NB4 (cell line): ENCODE results near the gene PRKG1.

Experiments used
- CTCF ChIP-seq: IDR thresholded peaks from one replicate; pipeline ENCODE4 v1.5.1; 2012; ENCODE audit warnings: low read depth, low read length
- MAX ChIP-seq: IDR thresholded peaks from 2 replicates; pipeline ENCODE4 v1.6.1; 2011; ENCODE audit warnings: low read depth, low read length
- POLR2A ChIP-seq: IDR thresholded peaks from 2 replicates; pipeline ENCODE4 v1.6.1; 2011; ENCODE audit warnings: mild to moderate bottlenecking; ENCODE audit not compliant: insufficient read length; ENCODE audit errors: extremely low read depth

- no peak for TF ChIP-seq CTCF
- no peak for TF ChIP-seq POLR2A
- TF ChIP-seq MAX = no peak
Measured at GRCh38 chr10:51508156-51508555, 433.9 kb downstream of the PRKG1 start.
